HCT116 (cell line): ENCODE measurements around the gene TRAF5. TPM values are rescaled to one million over a fixed set of nuclear protein-coding genes. Genes with fewer than 3 reads are reported as not detected.

Source experiments
- ATAC-seq: fragments of 200-7000 bp; cut with Tn5 transposase; 2 replicates; pipeline ENCODE4 v1.9.1; 2020; ENCODE audit warnings: mild to moderate bottlenecking, moderate library complexity
- BruUV-seq: library from RNA; stranded (reverse); fragments of 400-500 nt; replicated peaks from 2 replicates; lab custom pipeline; 2021; lab: Mats Ljungman, UMichigan
- CTCF ChIA-PET: fragments of 300-600 bp; sonication (Branson Sonifier 250); formaldehyde crosslinking; loops from one replicate; lab custom pipeline; 2021; ENCODE audit warnings: antibody characterized with exemption; lab: Charles Lee
- POLR2A ChIA-PET: fragments of 300-600, 350-600 bp; sonication (Branson Sonifier 250); formaldehyde crosslinking; loops from one replicate; lab custom pipeline; 2021; ENCODE audit warnings: antibody characterized with exemption; lab: Charles Lee
- RAD21 ChIA-PET, 2 experiments: fragments of 300-600 bp; sonication (Branson Sonifier 250); formaldehyde crosslinking; loops; one replicate each; lab custom pipeline; 2023; ENCODE audit warnings: low total read pairs in 2 of 2; ENCODE audit not compliant: uncharacterized antibody in 2 of 2, unreplicated experiment in 2 of 2, low non-redundant PET in 1 of 2; lab: Charles Lee
- DNase-seq: peaks from one replicate; pipeline ENCODE4 v3.0.0-alpha.2; 2010; ENCODE audit warnings: low read depth, low spot score
- H2AFZ ChIP-seq: fragments of 200-600 bp; shearing (Covaris generic), sonication (generic); 2 replicates; pipeline ENCODE4 v1.6.1; 2017; ENCODE audit warnings: low read depth, mixed run types, mixed read lengths, antibody characterized with exemption, low read length; ENCODE audit not compliant: poor library complexity, severe bottlenecking
- H3K27ac ChIP-seq: 2 replicates; pipeline ENCODE4 v1.5.1; 2012; ENCODE audit warnings: low read depth, low read length
- H3K27me3 ChIP-seq: fragments of 200-600 bp; sonication (generic); 2 replicates; pipeline ENCODE4 v1.6.1; 2016; ENCODE audit warnings: mixed run types, low read length, mixed read lengths; ENCODE audit not compliant: insufficient read depth
- H3K36me3 ChIP-seq, 2 experiments: fragments of 200-500 bp in 1 of 2; fragments of 200-600 bp in 1 of 2; sonication (Bioruptor generic) in 1 of 2; sonication (generic) in 1 of 2; 2 replicates each; pipeline versions ENCODE4 v1.5.1 to v1.6.1; 2014 to 2016; ENCODE audit warnings: low read length in 2 of 2, inconsistent platforms in 1 of 2, mixed read lengths in 1 of 2, mixed run types in 1 of 2; ENCODE audit not compliant: insufficient read depth in 2 of 2, control insufficient read depth in 1 of 2
- H3K4me1 ChIP-seq, 2 experiments: fragments of 200-600 bp in 1 of 2; sonication (generic) in 1 of 2; 2 replicates each; pipeline versions ENCODE4 v1.5.1 to v1.6.1; 2012 to 2017; ENCODE audit warnings: low read length in 2 of 2, inconsistent platforms in 1 of 2, mild to moderate bottlenecking in 1 of 2, mixed read lengths in 1 of 2, mixed run types in 1 of 2, moderate library complexity in 1 of 2; ENCODE audit not compliant: insufficient read depth in 2 of 2, control insufficient read depth in 1 of 2
- H3K4me2 ChIP-seq: fragments of 200-600 bp; sonication (generic); 2 replicates; pipeline ENCODE4 v1.6.1; 2017; ENCODE audit warnings: mixed run types, low read length, mixed read lengths
- H3K4me3 ChIP-seq, 2 experiments: fragments of 200-600 bp in 1 of 2; sonication (generic) in 1 of 2; replicated peaks in 1 of 2; 2 replicates each; pipeline ENCODE4 v1.5.1; 2011 to 2016; ENCODE audit warnings: low read length in 2 of 2, control low read depth in 1 of 2, low read depth in 1 of 2, mild to moderate bottlenecking in 1 of 2, mixed read lengths in 1 of 2, mixed run types in 1 of 2
- H3K79me2 ChIP-seq: fragments of 200-600 bp; sonication (generic); 2 replicates; pipeline ENCODE4 v1.6.1; 2017; ENCODE audit warnings: mild to moderate bottlenecking, mixed run types, low read length, moderate library complexity, mixed read lengths; ENCODE audit not compliant: insufficient read depth
- H3K9ac ChIP-seq: fragments of 200-600 bp; sonication (generic); 2 replicates; pipeline ENCODE4 v1.6.1; 2016; ENCODE audit warnings: low read length, mixed read lengths
- H3K9me2 ChIP-seq: fragments of 200-600 bp; sonication (generic), shearing (Covaris generic); 2 replicates; pipeline ENCODE4 v1.6.1; 2017; ENCODE audit warnings: mixed run types, mild to moderate bottlenecking, moderate library complexity; ENCODE audit not compliant: insufficient read depth
- H3K9me3 ChIP-seq, 2 experiments: fragments of 200-500 bp in 1 of 2; fragments of 200-600 bp in 1 of 2; sonication (Bioruptor generic) in 1 of 2; sonication (generic) in 1 of 2; 2 replicates each; pipeline ENCODE4 v1.6.1; 2014 to 2017; ENCODE audit warnings: low read length in 2 of 2, mixed read lengths in 2 of 2, inconsistent platforms in 1 of 2, low read depth in 1 of 2, mild to moderate bottlenecking in 1 of 2, mixed run types in 1 of 2, moderate library complexity in 1 of 2; ENCODE audit not compliant: control insufficient read depth in 1 of 2, insufficient read depth in 1 of 2
- H4K20me1 ChIP-seq: fragments of 200-600 bp; sonication (generic), shearing (Covaris generic); 2 replicates; pipeline ENCODE4 v1.6.1; 2017; ENCODE audit warnings: mixed run types, mild to moderate bottlenecking, moderate library complexity; ENCODE audit not compliant: insufficient read depth
- CBX3 ChIP-seq: IDR thresholded peaks from 2 replicates; pipeline ENCODE4 v1.6.1; 2012; ENCODE audit warnings: low read depth
- CEBPB ChIP-seq: IDR thresholded peaks from 2 replicates; pipeline ENCODE4 v1.6.1; 2012; ENCODE audit warnings: low read depth
- CTCF ChIP-seq, 3 experiments: fragments of 200-600 bp in 1 of 3; sonication (generic) in 1 of 3; IDR thresholded peaks in 2 of 3; conservative IDR thresholded peaks in 1 of 3; 2 replicates each; pipeline ENCODE4 v1.5.1; 2012 to 2017; ENCODE audit warnings: low read depth in 2 of 3, low read length in 2 of 3, antibody characterized with exemption in 1 of 3, borderline replicate concordance in 1 of 3, control low read depth in 1 of 3, mild to moderate bottlenecking in 1 of 3, mixed read lengths in 1 of 3, mixed run types in 1 of 3, moderate library complexity in 1 of 3; ENCODE audit not compliant: insufficient read depth in 1 of 3
- EZH2phosphoT487 ChIP-seq: fragments of 200-600 bp; IDR thresholded peaks from 2 replicates; pipeline ENCODE4 v1.6.1; 2018; ENCODE audit warnings: antibody characterized with exemption, borderline replicate concordance
- POLR2AphosphoS5 ChIP-seq: IDR thresholded peaks from 2 replicates; pipeline ENCODE4 v1.6.1; 2011; ENCODE audit warnings: mild to moderate bottlenecking, low read depth, low read length, moderate library complexity
- SIN3A ChIP-seq: IDR thresholded peaks from 2 replicates; pipeline ENCODE4 v1.6.1; 2012; ENCODE audit warnings: low read depth
- SP1 ChIP-seq: IDR thresholded peaks from 2 replicates; pipeline ENCODE4 v1.6.1; 2012; ENCODE audit warnings: low read depth
- TCF7L2 ChIP-seq: IDR thresholded peaks from 2 replicates; pipeline ENCODE4 v1.7.0; 2011; ENCODE audit warnings: borderline replicate concordance, inconsistent platforms; ENCODE audit not compliant: insufficient read depth, insufficient read length; ENCODE audit errors: extremely low read depth
- YY1 ChIP-seq: IDR thresholded peaks from 2 replicates; pipeline ENCODE4 v1.6.1; 2011; ENCODE audit warnings: low read length, low read depth, moderate library complexity, mild to moderate bottlenecking; ENCODE audit not compliant: insufficient replicate concordance; ENCODE audit errors: extremely low read depth
- ZFX ChIP-seq: fragments of 450-650 bp; IDR thresholded peaks from 2 replicates; pipeline ENCODE4 v1.6.1; 2017
- intact Hi-C: fragments of 100-400 bp; cut with micrococcal nuclease; formaldehyde crosslinking; loops from 2 replicates; pipeline ENCODE4 v1.10.0; 2022
- total RNA-seq: library from RNA; stranded (reverse); gene quantifications from one replicate; pipeline ENCODE4 v1.2.1, GENCODE V29; 2021; ENCODE audit not compliant: unreplicated experiment
- TF ChIP-seq, protein P1 (sequence below): IDR thresholded peaks from 2 replicates; pipeline ENCODE4 v1.6.1; 2011; ENCODE audit warnings: mild to moderate bottlenecking, low read length, moderate library complexity; ENCODE audit not compliant: insufficient replicate concordance; ENCODE audit errors: extremely low read depth
- TF ChIP-seq, protein P2 (sequence below): IDR thresholded peaks from 2 replicates; pipeline ENCODE4 v1.6.1; 2012; ENCODE audit warnings: low read depth

TRAF5 gene
- total RNA-seq, 1 experiment from 2014 or later: 6.5 TPM

- Histone ChIP-seq H3K79me2 (no peaks in the 10 kb centered on the region), H2AFZ (no peak overlapping the region), H3K4me3 (no peak overlapping the region), H4K20me1 (peaks cover 5% of the 10 kb centered on the region), H3K4me1 (no peaks in the 10 kb centered on the region), H3K9ac (no peak overlapping the region), H3K4me2 (no peak overlapping the region), H3K9me3 (no peaks in the 10 kb centered on the region), H3K27ac (no peak overlapping the region), H3K9me2 (no peaks in the 10 kb centered on the region), H3K27me3 (no peaks in the 10 kb centered on the region), H3K36me3 (peaks cover 9 to 30% of the 10 kb centered on the region in 2 experiments)
- ATAC-seq (no peak), DNase-seq (no peak)
- ChIA-PET RAD21 (no interaction called here), CTCF (no interaction called here), POLR2A (no interaction called here)
- no TSS peak for BruUV-seq
- intact Hi-C loops: no loop called here
- TF ChIP-seq CBX3 (no peak), SIN3A (no peak), CEBPB (no peak), CTCF (IDR thresholded peaks at IDR 0.05 in 2 of 3, conservative IDR thresholded peaks at IDR 0.05 in 1 of 3; ENCODE audit: borderline replicate concordance in 1 of 3, insufficient read depth in 1 of 3, low read depth in 2 of 3, low read length in 2 of 3) (no peak), POLR2AphosphoS5 (no peak), EZH2phosphoT487 (no peak), YY1 (no peak), ZFX (no peak), SP1 (no peak), TCF7L2 (no peak)
- TF ChIP-seq, protein P1, sequence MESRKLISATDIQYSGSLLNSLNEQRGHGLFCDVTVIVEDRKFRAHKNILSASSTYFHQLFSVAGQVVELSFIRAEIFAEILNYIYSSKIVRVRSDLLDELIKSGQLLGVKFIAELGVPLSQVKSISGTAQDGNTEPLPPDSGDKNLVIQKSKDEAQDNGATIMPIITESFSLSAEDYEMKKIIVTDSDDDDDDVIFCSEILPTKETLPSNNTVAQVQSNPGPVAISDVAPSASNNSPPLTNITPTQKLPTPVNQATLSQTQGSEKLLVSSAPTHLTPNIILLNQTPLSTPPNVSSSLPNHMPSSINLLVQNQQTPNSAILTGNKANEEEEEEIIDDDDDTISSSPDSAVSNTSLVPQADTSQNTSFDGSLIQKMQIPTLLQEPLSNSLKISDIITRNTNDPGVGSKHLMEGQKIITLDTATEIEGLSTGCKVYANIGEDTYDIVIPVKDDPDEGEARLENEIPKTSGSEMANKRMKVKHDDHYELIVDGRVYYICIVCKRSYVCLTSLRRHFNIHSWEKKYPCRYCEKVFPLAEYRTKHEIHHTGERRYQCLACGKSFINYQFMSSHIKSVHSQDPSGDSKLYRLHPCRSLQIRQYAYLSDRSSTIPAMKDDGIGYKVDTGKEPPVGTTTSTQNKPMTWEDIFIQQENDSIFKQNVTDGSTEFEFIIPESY: no peak
- TF ChIP-seq, protein P2, sequence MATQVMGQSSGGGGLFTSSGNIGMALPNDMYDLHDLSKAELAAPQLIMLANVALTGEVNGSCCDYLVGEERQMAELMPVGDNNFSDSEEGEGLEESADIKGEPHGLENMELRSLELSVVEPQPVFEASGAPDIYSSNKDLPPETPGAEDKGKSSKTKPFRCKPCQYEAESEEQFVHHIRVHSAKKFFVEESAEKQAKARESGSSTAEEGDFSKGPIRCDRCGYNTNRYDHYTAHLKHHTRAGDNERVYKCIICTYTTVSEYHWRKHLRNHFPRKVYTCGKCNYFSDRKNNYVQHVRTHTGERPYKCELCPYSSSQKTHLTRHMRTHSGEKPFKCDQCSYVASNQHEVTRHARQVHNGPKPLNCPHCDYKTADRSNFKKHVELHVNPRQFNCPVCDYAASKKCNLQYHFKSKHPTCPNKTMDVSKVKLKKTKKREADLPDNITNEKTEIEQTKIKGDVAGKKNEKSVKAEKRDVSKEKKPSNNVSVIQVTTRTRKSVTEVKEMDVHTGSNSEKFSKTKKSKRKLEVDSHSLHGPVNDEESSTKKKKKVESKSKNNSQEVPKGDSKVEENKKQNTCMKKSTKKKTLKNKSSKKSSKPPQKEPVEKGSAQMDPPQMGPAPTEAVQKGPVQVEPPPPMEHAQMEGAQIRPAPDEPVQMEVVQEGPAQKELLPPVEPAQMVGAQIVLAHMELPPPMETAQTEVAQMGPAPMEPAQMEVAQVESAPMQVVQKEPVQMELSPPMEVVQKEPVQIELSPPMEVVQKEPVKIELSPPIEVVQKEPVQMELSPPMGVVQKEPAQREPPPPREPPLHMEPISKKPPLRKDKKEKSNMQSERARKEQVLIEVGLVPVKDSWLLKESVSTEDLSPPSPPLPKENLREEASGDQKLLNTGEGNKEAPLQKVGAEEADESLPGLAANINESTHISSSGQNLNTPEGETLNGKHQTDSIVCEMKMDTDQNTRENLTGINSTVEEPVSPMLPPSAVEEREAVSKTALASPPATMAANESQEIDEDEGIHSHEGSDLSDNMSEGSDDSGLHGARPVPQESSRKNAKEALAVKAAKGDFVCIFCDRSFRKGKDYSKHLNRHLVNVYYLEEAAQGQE: no peak
These were observed 47.3 kb upstream of the TRAF5 start for GRCh38 chr1:211279340-211279739.
